ENCODE results near the gene KIF17.
"Not testable (repeated sequence)": the region's sequence is repeated elsewhere in the genome, so short reads cannot be mapped to it uniquely, and the experiment has no call there.

KIF17 gene

GRCh38 chr1:20686883-20687725, 30.7 kb downstream of the KIF17 start:
- no peak for DNase-seq (ENCODE audit: low read depth)

GRCh38 chr1:20685741-20686140, 32.1 kb downstream of the KIF17 start:
- DNase-seq (ENCODE audit: low read depth) = no peak

DNA sequence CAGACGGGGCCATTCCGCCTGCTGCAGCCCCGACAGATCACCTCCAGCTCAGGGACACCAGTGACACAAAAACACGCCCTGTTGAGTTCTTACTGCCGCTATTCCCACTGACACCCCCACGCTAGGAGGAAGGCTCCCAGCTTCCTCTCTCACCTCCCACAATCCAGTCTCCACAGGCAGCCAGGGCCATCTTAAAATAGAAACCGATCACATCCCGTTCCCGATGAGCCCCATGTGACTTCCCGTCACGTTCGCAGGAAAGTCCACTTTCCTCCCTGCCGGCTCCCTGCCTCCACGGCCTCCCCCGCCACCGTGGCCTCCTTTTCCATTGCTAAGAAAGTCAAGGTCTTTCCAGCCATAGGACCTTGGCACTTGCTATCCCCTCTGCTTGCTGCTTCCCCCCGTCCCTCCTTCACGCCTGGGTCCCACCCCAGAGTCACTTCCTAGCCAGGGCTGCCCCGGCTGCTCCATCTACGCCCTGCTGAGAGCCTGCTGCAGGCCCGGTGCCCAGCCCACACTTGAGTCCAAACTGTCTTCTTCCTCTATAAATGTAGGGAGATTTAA, 32.6 kb downstream of the KIF17 start:
- DNase-seq (ENCODE audit: low read depth) = no peak

DNA sequence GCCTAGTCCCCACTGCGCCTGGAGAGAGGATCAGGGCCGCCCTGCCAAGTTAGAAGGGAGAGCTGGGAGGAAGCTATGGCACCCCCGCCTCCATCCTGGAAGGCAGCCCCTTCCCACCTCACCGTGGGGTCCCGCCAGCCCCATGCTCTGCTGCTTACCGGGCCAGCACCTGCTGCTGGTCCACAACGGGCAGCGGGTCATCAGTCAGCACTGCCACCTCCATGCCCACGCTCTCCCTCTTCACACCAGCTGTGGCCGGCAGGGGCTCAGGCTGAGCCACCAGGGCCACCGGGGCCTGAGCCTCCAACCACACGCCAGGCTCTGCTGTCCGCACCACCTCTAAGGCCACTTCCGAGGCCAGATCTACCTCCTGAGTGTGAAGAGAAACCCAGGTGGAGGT, 33.2 kb downstream of the KIF17 start:
- DNase-seq (ENCODE audit: low read depth) = no peak

- DNase-seq (ENCODE audit: low read depth) = no peak
Measured at GRCh38 chr1:20684050-20684620, 33.7 kb downstream of the KIF17 start.

DNA sequence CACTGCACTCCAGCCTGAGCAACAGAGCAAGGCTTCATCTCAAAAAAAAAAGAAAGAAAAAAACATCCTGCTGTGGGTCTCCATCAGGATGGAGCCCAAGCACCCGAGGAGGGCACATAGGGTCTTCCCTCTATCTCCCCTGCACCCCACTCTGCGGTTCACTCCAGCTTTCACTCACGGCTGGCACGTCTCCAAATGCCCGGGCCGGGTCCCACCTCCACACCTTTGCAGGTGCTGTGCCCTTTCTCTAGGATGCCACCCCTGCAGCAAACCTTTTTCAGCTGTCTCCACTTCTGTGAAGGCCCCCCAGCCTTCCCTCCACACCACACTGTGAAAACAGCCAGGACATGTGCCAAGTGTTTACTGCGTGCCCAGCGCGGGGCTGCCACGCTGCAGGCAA, 34.2 kb downstream of the KIF17 start:
- DNase-seq (ENCODE audit: low read depth) = no peak

- DNase-seq (ENCODE audit: low read depth) = no peak
Measured at GRCh38 chr1:20682571-20683236, 35.1 kb downstream of the KIF17 start.

DNA sequence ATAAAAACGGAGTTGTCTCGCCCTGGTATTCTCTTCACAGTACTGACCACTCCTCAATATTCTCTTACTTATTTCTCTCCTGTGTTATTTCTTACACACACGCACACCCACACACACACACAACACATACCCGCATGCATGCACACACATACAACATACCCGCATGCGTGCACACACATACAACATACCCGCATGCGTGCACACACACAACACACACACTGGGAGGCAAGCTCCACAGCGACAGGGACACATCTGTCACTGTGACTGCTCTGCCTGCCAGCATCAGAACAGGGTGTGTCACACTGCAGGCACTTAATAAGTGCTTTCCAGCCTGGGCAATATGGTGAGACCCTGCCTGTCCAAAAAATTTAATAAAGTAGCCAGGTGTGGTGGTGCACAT, 35.8 kb downstream of the KIF17 start:
- DNase-seq (ENCODE audit: low read depth) = no peak

GRCh38 chr1:20680269-20680668, 37.5 kb downstream of the KIF17 start:
- DNase-seq (ENCODE audit: low read depth) = no peak

DNA sequence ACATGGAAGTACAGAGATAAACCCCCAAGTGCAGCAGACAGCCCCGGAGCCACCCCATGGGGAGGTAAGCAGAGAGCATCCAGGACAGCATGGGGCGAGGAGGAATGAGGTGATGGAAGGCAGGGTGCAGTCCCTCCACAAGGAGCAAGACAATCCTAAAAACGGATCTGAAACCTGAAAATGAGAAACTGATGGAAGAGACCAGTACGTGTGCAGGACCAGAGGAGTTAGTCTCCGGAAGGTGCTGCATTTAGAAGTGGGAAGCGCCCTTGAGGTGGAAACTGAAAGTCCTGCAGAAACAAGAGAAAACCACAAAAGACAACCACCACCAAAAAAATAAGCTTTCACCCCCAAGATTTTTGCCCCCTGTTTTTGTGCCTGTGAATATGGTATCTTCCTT, 39.2 kb downstream of the KIF17 start:
- no peak for DNase-seq (ENCODE audit: low read depth)

DNA sequence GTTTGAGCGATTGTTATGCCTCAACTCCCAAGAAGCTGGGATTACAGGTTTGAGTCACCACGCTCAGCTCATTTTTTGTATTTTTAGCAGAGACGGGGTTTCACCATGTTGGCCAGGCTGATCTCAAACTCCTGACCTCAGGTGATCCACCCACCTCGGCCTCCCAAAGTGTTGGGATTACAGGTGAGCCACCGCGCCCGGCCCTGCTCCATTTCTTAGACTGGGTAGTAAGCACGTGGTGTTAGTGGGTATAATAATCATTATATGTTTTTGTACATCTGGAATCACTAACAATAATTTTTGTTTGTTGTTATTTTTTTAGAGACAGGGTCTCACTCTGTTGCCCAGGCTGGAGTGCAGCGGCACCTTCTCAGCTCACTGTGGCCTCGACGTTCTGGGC, 44.2 kb downstream of the KIF17 start:
- not testable (repeated sequence) for DNase-seq (ENCODE audit: low read depth)

- DNase-seq (ENCODE audit: low read depth) = no peak
Measured at GRCh38 chr1:20672265-20672632, 45.6 kb downstream of the KIF17 start.

DNA sequence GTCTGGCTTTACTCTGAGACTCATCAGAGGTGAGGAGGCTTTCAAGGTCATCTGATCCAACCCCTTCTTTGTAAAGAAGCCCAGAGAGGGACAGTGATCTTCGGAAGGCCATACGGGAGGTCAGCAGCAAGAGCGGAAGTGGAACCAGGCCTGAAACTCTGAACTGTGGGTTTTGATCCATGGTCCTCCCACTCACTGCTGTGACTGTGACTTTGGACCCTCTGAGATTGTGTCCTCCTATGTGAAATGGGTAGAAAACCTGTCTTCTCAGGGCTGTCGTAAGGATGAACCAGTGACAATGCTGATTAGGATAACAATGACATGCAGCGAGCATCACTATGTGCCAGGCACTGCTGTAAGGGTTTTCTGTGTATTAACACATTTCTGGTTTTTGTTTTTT, 46.9 kb downstream of the KIF17 start:
- DNase-seq (ENCODE audit: low read depth) = no peak

- no peak for DNase-seq (ENCODE audit: low read depth)
Measured at GRCh38 chr1:20668581-20668980, 49.2 kb downstream of the KIF17 start.

DNA sequence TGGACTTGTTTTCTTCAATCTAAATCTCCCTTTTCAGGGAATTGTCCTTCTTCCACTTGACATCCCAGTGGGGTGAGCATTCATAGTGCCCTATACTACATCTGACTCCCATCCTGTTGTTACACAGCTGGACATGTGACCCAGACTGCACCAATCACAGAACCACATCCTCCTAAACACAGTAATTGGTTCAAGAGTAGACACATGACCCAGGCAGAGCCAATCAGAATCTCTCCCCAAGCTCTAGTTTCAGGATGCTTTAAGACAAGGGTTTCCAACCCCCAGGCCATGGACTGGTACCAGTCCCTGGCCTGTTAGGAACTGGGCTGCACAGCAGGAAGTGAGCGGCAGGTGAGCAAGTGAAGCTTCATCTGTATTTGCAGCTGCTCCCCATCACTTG, 51.0 kb downstream of the KIF17 start:
- DNase-seq (ENCODE audit: low read depth) = no peak

DNA sequence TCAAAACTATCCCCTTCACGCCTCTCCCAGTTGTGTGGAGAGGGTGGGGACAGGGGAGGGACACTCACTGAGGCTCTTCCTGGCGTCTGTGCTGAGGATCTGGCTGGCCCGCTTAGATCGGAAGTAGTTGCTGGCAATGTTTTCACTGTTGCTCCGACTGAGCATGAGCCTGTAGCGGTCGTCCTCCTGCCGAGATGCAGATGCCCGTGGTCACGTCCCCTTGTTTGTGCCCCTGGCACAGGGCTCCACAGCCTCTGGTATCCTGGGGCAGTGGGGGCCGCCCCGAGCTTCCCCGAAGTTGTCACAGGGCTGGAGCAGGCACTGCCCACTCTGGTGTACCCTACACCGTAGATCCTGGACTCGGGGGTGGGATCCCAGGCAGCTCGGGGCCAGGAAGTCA, 51.7 kb downstream of the KIF17 start:
- DNase-seq (ENCODE audit: low read depth) = no peak

DNA sequence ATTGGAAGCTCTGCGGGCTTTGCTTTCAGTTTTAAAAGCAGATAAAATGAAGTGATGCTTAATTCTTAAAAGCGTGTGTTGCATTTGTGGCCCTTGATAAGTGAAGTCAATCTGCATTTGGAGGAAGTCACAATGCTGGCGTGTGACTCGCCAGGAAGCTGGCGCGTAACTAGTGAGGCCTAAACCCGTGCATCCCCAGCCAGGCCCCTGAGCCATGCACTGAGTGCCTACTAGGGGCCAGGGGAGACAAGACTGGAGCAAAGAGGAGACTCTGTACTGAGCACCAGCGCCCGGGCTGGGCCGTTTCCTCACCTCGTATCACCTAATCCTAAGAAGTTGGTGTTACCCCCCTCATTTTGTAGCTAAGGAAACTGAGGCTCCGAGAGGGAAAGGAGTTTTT, 52.1 kb downstream of the KIF17 start:
- DNase-seq (ENCODE audit: low read depth) = no peak

DNA sequence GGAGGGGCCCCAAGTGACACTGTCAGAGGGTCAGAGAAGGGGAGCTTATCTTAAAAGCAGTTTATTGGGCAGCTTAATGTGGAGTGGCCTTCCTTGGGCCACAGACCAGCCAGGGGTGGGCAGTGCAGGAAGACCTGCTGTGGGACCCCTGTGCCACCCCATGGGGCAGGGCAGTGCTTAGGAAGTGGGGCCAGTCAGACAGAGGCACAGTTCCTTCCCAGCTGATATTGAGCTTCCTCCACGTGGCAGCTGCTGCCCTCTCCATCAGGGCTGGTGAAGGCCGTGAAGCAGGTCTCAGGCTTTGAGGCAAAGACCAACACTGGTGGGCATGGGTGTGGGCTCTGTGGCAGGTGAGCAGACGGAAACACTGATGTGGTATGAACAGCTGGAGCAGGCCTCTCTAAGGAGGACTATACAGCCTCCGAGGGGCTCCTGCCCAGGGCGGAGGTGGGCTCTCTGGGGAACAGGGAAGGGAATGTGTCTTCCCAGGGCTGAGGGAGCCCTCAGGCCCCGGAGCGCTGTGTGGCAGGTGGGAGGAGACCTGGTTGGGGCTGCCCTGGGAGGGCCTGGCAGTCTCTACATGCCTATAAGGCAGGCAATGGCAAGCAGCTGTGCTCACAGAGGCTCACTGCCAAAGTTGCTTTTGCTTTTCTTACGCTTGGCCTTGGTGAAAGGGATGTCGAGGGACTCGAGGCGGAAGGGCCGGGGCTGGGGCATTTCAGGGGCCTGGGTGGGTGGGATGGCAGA, 53.7 kb downstream of the KIF17 start:
- DNase-seq (ENCODE audit: low read depth) = no peak

DNA sequence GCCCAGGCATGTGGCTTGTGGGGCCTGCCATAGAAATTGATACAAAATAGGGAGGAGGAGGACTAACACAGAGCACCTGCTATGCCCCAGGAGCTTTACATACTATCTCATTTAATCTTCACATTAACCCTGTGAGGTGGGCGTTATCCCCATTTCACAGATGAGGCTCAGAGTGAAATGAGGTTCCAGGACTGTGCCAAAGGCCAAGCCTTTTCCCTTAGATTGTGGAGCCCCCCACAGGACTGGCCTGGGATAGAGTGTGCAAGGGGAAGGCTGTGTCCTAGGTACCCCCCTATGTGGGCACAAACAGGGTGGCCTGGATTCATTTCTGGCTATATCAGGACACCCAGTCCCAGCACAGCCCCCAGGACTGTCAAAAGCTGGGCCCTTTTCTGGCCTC, 54.4 kb downstream of the KIF17 start:
- no peak for DNase-seq (ENCODE audit: low read depth)

GRCh38 chr1:20662110-20662475, 55.7 kb downstream of the KIF17 start:
- no peak for DNase-seq (ENCODE audit: low read depth)

DNA sequence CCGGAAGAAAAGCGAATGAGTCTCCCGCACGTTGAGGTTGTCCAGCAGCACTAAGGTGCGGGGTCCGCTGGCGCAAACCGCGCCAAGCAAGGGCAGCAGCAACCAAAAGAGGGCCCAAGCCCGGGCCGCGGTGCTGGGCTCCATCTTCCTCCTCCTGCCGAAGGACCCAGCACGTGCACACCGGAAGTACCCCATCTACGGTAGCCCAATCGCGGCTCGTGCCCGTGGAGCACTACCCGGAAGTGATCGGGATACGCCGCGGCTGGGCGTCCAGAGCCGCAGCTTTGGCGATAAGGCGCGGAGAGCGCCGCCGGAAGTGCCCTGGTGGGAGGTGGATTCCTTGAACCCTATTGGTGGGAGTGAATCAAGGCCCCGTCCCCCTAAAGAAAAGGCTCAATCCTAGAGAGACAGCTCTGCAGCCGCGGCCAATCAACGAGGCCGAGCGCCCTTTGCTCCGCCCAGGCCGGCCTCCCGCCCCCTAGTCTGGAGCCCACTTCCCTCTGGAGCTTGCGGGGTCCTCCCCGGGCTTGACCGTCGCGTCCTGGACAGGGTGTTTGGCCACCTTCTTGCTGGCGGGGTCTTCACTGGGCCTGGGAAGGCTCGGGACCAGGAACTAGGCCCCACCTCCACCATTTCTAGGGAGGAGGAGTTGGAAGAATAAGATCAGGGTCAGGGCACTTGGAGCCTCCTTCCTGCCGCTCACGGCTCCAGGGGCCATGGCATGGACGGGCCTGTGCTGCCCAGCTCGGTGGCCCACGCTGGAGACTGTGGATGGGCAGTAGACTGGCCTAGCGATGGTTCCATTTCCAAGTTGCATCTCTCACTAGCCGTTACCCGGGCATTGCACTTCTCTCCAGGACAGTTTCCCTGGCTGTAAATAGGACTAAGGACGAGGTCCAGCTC, 56.3 kb downstream of the KIF17 start, which contains the start of gene DDOST:
Gene DDOST, minus strand, starts transcription at position 163 of the 903 bp plus-strand sequence. Its CDS starts 19 bp downstream, at position 144.
- peak; percentile 92 for DNase-seq (ENCODE audit: low read depth)

Data from GM04503 (cell line).